Gastroesophageal sphincter (tissue), 3 donors: Measurements from ENCODE around the gene PANK4.
A peak's percentile ranks its signal among the peaks of the same experiment; 100 is the strongest.

Experiments used
- POLR2A ChIP-seq, 2 donors: fragments of 450-650 bp; IDR thresholded peaks; one replicate each; pipeline ENCODE4 v1.6.1; 2017; ENCODE audit warnings: antibody characterized with exemption in 2 of 2, mild to moderate bottlenecking in 2 of 2, moderate library complexity in 1 of 2
- POLR2AphosphoS5 ChIP-seq: sonication (generic); formaldehyde crosslinking; IDR thresholded peaks from one replicate; pipeline ENCODE4 v1.6.1; 2017; ENCODE audit warnings: antibody characterized with exemption
- TF ChIP-seq, protein P1 (sequence below), 4 experiments: fragments of 200-600 bp in 2 of 4; fragments of 450-650 bp in 2 of 4; sonication (generic) in 1 of 4; IDR thresholded peaks; one replicate each; pipeline ENCODE4 v1.5.1; 2017 to 2019; ENCODE audit warnings: antibody characterized with exemption in 4 of 4, mild to moderate bottlenecking in 2 of 4, moderate library complexity in 2 of 4

DNA sequence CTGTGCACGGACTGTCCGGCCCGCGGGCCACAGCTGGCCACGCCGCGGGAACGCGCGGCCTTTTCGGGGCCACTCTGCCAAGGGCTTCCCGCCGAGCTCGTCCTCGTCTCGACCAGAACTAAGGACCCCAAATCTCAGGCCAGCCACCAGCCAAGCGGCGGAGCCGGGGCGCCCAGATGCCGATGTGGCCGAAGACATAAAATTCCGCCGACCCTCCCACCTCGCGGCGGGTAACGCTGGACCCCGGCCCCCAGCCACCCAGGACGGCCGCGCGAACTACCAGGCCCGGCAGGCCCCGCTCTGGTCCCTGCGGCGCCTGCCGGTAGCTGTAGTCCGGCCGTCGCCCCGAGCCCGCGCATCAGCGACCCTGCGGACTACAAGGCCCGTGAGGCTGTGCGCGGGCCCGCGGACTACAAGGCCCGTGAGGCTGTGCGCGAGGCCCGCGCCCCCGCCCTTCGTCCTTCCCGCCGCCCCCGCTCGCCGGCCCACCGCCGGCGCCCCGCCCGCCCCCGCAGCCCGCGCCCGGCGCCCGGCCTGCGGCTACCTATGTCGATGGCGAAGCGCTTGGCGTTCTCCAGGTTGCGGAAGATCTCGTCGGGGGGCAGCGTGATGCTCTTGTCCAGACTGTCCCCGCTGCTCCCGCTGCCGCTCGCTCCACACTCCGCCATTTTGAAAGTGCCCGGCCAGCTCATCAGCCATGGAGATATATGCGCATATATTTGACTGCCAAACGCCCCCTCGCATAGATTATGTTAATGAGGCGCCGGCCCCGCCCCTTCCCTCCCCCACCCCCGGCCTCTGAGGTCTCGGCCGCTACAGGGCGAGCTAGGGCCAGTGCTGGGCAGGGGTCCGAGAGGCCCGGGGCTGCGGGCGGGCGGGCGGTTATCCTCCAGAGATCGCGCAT is at the start of gene PANK4:
- TF ChIP-seq POLR2A (IDR thresholded peaks at IDR 0.05) (peak in 1 of 2 donors; percentile 50), POLR2AphosphoS5 (peak; percentile 31)
- TF ChIP-seq, protein P1, sequence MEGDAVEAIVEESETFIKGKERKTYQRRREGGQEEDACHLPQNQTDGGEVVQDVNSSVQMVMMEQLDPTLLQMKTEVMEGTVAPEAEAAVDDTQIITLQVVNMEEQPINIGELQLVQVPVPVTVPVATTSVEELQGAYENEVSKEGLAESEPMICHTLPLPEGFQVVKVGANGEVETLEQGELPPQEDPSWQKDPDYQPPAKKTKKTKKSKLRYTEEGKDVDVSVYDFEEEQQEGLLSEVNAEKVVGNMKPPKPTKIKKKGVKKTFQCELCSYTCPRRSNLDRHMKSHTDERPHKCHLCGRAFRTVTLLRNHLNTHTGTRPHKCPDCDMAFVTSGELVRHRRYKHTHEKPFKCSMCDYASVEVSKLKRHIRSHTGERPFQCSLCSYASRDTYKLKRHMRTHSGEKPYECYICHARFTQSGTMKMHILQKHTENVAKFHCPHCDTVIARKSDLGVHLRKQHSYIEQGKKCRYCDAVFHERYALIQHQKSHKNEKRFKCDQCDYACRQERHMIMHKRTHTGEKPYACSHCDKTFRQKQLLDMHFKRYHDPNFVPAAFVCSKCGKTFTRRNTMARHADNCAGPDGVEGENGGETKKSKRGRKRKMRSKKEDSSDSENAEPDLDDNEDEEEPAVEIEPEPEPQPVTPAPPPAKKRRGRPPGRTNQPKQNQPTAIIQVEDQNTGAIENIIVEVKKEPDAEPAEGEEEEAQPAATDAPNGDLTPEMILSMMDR (IDR thresholded peaks at IDR 0.05), result peak in 3 of 4 experiments; percentile 23 to 37 (median 28)
